OCI-LY1 (cell line): ENCODE results near the gene ZNF33A.

Source experiments
- H2AFZ ChIP-seq: fragments of 200-600 bp; sonication (generic), shearing (Covaris generic); 2 replicates; pipeline ENCODE4 v1.6.0; 2014; ENCODE audit warnings: antibody characterized with exemption, mild to moderate bottlenecking, low read length
- H3F3A ChIP-seq: fragments of 200-600 bp; sonication (generic), shearing (Covaris generic); 2 replicates; pipeline ENCODE4 v1.6.0; 2014; ENCODE audit warnings: mild to moderate bottlenecking, antibody characterized with exemption, low read length, moderate library complexity; ENCODE audit not compliant: insufficient read depth
- H3K27ac ChIP-seq: fragments of 200-600 bp; sonication (generic); 2 replicates; pipeline ENCODE4 v1.5.1; 2014; ENCODE audit warnings: low read length, mixed run types, mild to moderate bottlenecking, low read depth; ENCODE audit not compliant: poor library complexity, severe bottlenecking
- H3K27me3 ChIP-seq: fragments of 200-600 bp; sonication (generic); 2 replicates; pipeline ENCODE4 v1.6.0; 2014; ENCODE audit warnings: antibody characterized with exemption, mild to moderate bottlenecking, low read length, moderate library complexity; ENCODE audit not compliant: insufficient read depth
- H3K36me3 ChIP-seq: fragments of 200-600 bp; sonication (generic); 2 replicates; pipeline ENCODE4 v1.6.1; 2014; ENCODE audit warnings: mild to moderate bottlenecking, antibody characterized with exemption, low read length, moderate library complexity, mixed read lengths; ENCODE audit not compliant: insufficient read depth
- H3K4me1 ChIP-seq: fragments of 200-600 bp; sonication (generic); 2 replicates; pipeline ENCODE4 v1.5.1; 2014; ENCODE audit warnings: mild to moderate bottlenecking, low read length, moderate library complexity; ENCODE audit not compliant: insufficient read depth, severe bottlenecking
- H3K4me2 ChIP-seq: fragments of 200-600 bp; sonication (generic), shearing (Covaris generic); 2 replicates; pipeline ENCODE4 v1.6.1; 2014; ENCODE audit warnings: low read length
- H3K4me3 ChIP-seq: fragments of 200-600 bp; sonication (generic); 2 replicates; pipeline ENCODE4 v1.5.1; 2014; ENCODE audit warnings: low read length, low read depth, mild to moderate bottlenecking, mixed read lengths; ENCODE audit not compliant: poor library complexity, severe bottlenecking
- H3K79me2 ChIP-seq: fragments of 200-600 bp; shearing (Covaris generic); 2 replicates; pipeline ENCODE4 v1.6.1; 2016; ENCODE audit warnings: mixed run types, low read length, mixed read lengths; ENCODE audit not compliant: insufficient read depth
- H3K9ac ChIP-seq: fragments of 200-600 bp; sonication (generic), shearing (Covaris generic); 2 replicates; pipeline ENCODE4 v1.6.1; 2014; ENCODE audit warnings: mild to moderate bottlenecking, low read length, mixed read lengths
- H3K9me2 ChIP-seq: fragments of 200-600 bp; sonication (generic), shearing (Covaris generic); 2 replicates; pipeline ENCODE4 v1.6.1; 2014; ENCODE audit warnings: low read depth, mild to moderate bottlenecking, low read length, mixed read lengths
- H3K9me3 ChIP-seq: fragments of 200-600 bp; shearing (Covaris generic); 2 replicates; pipeline ENCODE4 v1.6.1; 2014; ENCODE audit warnings: low read length, mixed read lengths
- H4K20me1 ChIP-seq: fragments of 200-600 bp; sonication (generic), shearing (Covaris generic); 2 replicates; pipeline ENCODE4 v1.6.0; 2016; ENCODE audit warnings: mild to moderate bottlenecking, low read length; ENCODE audit not compliant: insufficient read depth
- EZH2 ChIP-seq: fragments of 200-600 bp; sonication (generic), shearing (Covaris generic); IDR thresholded peaks from 2 replicates; pipeline ENCODE4 v1.8.0; 2017; ENCODE audit warnings: borderline replicate concordance, mixed run types, mild to moderate bottlenecking, antibody characterized with exemption, low read length, moderate library complexity, mixed read lengths
- TF ChIP-seq, protein P1 (sequence below): fragments of 200-600 bp; sonication (generic), shearing (Covaris generic); IDR thresholded peaks from 2 replicates; pipeline ENCODE4 v1.5.1; 2017; ENCODE audit warnings: mild to moderate bottlenecking, antibody characterized with exemption, low read length, moderate library complexity, mixed read lengths

The ZNF33A gene

DNA sequence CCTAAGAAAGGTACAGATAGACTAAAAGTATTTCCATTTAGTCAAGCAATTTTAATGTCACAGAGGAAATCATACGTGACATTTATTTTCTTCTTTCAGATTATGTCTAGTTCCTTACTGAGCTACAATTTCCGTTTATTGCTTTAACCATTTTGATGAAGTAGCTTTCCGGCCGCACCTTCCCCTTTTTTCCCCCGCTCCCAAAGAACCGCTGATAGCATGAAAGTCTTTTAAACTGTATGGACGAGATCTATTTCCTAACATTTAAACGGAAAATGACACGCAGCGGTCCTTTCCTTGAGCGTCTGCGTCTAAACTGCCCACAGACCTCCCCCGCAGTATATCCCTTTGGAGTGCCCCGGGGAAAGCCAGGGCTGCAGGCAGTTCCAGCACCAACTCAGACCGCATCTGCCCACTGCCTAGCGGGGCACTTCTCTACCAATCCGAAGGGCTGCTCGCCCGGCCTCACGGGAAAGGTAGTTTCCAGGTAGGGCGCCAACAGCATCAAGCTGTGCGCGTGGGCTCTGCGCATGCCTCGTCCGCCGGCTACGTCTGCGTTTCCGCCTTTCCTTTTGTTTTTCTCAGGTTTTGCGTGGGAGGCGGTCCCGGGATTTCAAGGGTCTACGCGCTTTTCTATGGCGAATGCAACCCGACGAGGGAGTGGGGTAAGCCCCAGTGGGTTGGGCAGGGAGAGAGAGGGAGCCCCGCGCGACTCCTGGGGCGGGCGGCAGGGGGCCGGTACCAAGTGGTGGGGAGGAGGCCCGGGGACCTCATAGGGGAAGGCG, at the start of gene ZNF33A:
ZNF33A (plus strand) TSS at position 557 of the 785 bp plus-strand sequence. CDS start 1,667 bp downstream, outside the sequence.
- peaks cover 9% of the 10 kb centered on the region for H3K79me2 ChIP-seq
- peak within 1 kb of the TSS; percentile 68 for H3K4me3 ChIP-seq
- no peaks in the 10 kb centered on the region for H4K20me1 ChIP-seq
- H3K9me3 ChIP-seq: no peaks in the 10 kb centered on the region
- TF ChIP-seq, protein P1, sequence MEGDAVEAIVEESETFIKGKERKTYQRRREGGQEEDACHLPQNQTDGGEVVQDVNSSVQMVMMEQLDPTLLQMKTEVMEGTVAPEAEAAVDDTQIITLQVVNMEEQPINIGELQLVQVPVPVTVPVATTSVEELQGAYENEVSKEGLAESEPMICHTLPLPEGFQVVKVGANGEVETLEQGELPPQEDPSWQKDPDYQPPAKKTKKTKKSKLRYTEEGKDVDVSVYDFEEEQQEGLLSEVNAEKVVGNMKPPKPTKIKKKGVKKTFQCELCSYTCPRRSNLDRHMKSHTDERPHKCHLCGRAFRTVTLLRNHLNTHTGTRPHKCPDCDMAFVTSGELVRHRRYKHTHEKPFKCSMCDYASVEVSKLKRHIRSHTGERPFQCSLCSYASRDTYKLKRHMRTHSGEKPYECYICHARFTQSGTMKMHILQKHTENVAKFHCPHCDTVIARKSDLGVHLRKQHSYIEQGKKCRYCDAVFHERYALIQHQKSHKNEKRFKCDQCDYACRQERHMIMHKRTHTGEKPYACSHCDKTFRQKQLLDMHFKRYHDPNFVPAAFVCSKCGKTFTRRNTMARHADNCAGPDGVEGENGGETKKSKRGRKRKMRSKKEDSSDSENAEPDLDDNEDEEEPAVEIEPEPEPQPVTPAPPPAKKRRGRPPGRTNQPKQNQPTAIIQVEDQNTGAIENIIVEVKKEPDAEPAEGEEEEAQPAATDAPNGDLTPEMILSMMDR: no peak
- no peak for TF ChIP-seq EZH2
- H3K27me3 ChIP-seq: no peaks in the 10 kb centered on the region
- H3K4me1 ChIP-seq: peaks cover 10% of the 10 kb centered on the region
- no peaks in the 10 kb centered on the region for H3F3A ChIP-seq
- peak within 1 kb of the TSS; percentile 52 for H2AFZ ChIP-seq
- H3K9me2 ChIP-seq: no peaks in the 10 kb centered on the region
- peak within 1 kb of the TSS; percentile 74 for H3K4me2 ChIP-seq
- peaks cover 26% of the 10 kb centered on the region for H3K36me3 ChIP-seq
- peak within 1 kb of the TSS; percentile 85 for H3K27ac ChIP-seq
- H3K9ac ChIP-seq: peak within 1 kb of the TSS; percentile 80

DNA sequence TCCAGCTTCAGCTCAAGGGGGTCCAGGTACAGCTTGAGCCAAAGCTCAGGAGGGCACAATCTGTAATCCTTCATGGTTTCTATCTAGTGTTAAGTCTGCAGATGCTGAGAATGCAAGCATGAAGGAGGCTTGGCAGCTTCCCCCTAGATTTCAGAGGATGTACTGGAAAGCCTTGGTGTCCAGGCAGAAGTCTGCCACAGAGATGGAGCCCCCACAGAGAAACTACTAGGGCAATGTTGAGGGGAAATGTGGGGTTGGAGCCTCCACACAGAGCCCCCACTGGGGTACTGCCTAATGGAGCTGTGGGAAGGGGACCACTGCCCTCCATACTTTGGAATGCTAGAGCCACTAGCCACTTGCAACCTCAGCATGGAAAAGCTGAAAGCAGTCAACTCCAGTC, 45.5 kb upstream of the ZNF33A start:
- no peak overlapping the region for H3K4me3 ChIP-seq
- H3K9me2 ChIP-seq: no peaks in the 10 kb centered on the region
- no peak overlapping the region for H3K27ac ChIP-seq
- no peaks in the 10 kb centered on the region for H3K36me3 ChIP-seq
- H4K20me1 ChIP-seq: no peaks in the 10 kb centered on the region
- H3K79me2 ChIP-seq: no peaks in the 10 kb centered on the region
- H3K9me3 ChIP-seq: peaks cover 11% of the 10 kb centered on the region
- no peaks in the 10 kb centered on the region for H3F3A ChIP-seq
- no peak for TF ChIP-seq EZH2
- TF ChIP-seq, protein P1: no peak
- H3K4me2 ChIP-seq: no peak overlapping the region
- H3K4me1 ChIP-seq: no peaks in the 10 kb centered on the region
- H2AFZ ChIP-seq: no peak overlapping the region
- H3K9ac ChIP-seq: no peak overlapping the region
- H3K27me3 ChIP-seq: no peaks in the 10 kb centered on the region

DNA sequence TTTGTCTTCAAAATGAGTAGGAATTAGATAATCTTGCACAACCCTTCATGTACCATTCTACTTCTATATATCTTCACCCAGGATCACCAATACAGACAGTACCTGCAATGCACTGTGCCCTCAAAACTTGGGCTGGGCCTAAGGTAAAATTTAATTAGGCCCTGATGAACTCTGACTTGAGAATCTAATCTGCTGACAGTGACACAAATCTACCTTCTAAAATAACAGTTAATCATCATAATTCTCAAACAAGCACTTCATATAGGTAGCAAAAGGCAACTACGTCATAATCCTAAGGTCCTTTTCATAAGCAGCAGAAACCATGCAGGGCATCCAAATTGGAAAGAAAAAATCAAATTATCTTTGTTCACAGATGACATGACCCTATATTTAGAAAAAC, 38.1 kb upstream of the ZNF33A start:
- H3K36me3 ChIP-seq: no peaks in the 10 kb centered on the region
- H2AFZ ChIP-seq: no peak overlapping the region
- H3F3A ChIP-seq: no peaks in the 10 kb centered on the region; the same call in 1 of the 2 replicates
- no peaks in the 10 kb centered on the region for H3K9me2 ChIP-seq
- H3K4me2 ChIP-seq: no peak overlapping the region
- H4K20me1 ChIP-seq: no peaks in the 10 kb centered on the region
- no peak overlapping the region for H3K4me3 ChIP-seq
- no peak overlapping the region for H3K27ac ChIP-seq
- H3K4me1 ChIP-seq: peaks cover 13% of the 10 kb centered on the region
- peaks cover 3% of the 10 kb centered on the region; the same call in 1 of the 2 replicates for H3K9me3 ChIP-seq
- no peak overlapping the region for H3K9ac ChIP-seq
- H3K79me2 ChIP-seq: no peaks in the 10 kb centered on the region
- H3K27me3 ChIP-seq: no peaks in the 10 kb centered on the region
- TF ChIP-seq, protein P1: no peak
- TF ChIP-seq EZH2: no peak
